WTC11 (cell line): ENCODE measurements around the gene DNAJC6.

Source experiments
- CTCF ChIP-seq: fragments of 200-600 bp; IDR thresholded peaks from 2 replicates; pipeline ENCODE4 v1.8.0; 2022; ENCODE audit warnings: antibody characterized with exemption
- ZNF263 ChIP-seq: sonication (generic); formaldehyde crosslinking; IDR thresholded peaks from 2 replicates; pipeline ENCODE4 v1.8.1; 2022; ENCODE audit warnings: low read depth, mild to moderate bottlenecking, moderate library complexity, missing genetic modification reagents

- TF ChIP-seq CTCF: no peak
- TF ChIP-seq ZNF263 (CRISPR knock-in tag): no peak
Measured at GRCh38 chr1:65409314-65409713, 100.0 kb downstream of the DNAJC6 start.
